Measurements from ENCODE around the gene AAMDC.
"Not testable (repeated sequence)": the region's sequence is repeated elsewhere in the genome, so short reads cannot be mapped to it uniquely, and the experiment has no call there.

The AAMDC gene

DNA sequence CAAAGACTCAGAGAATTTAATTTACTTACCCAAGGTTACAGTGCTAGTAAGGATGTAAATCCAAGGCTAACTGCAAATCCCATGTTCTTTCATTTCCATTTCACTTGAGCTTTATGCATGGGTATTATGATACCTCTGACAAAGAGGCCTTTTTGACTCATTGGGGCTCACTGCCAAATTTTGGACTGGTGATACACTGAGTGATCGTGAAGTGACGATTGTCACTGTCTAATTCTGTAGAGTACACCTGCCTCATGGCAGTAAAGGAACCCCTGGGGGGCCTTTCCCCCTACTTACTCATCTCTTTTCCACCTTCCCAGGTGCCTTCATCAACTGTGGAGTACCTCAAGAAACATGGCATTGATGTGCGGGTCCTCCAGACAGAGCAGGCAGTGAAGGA lies 50.9 kb downstream of the AAMDC start:
- no peak for DNase-seq (ENCODE audit: extremely low spot score)
- POLR2A ChIA-PET: no interaction called here
- no peak for TF ChIP-seq ZNF384 (IDR thresholded peaks at IDR 0.05)
- no peak for TF ChIP-seq L3MBTL2 (conservative IDR thresholded peaks at IDR 0.05)
- no peak for TF ChIP-seq ELF4 (IDR thresholded peaks at IDR 0.05)
- TF ChIP-seq BHLHE40 (IDR thresholded peaks at IDR 0.05; ENCODE audit: borderline replicate concordance): no peak
- no peak for TF ChIP-seq TARDBP (IDR thresholded peaks at IDR 0.05)
- TF ChIP-seq, protein P1, sequence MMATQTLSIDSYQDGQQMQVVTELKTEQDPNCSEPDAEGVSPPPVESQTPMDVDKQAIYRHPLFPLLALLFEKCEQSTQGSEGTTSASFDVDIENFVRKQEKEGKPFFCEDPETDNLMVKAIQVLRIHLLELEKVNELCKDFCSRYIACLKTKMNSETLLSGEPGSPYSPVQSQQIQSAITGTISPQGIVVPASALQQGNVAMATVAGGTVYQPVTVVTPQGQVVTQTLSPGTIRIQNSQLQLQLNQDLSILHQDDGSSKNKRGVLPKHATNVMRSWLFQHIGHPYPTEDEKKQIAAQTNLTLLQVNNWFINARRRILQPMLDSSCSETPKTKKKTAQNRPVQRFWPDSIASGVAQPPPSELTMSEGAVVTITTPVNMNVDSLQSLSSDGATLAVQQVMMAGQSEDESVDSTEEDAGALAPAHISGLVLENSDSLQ (IDR thresholded peaks at IDR 0.05): no peak
- no peak for TF ChIP-seq SUZ12 (IDR thresholded peaks at IDR 0.05)
- TF ChIP-seq FOXK2 (IDR thresholded peaks at IDR 0.05): no peak
- no peak for TF ChIP-seq LEF1 (IDR thresholded peaks at IDR 0.05; ENCODE audit: borderline replicate concordance)
- no peak for TF ChIP-seq NFRKB (IDR thresholded peaks at IDR 0.05)
- CTCF ChIA-PET: no interaction called here

DNA sequence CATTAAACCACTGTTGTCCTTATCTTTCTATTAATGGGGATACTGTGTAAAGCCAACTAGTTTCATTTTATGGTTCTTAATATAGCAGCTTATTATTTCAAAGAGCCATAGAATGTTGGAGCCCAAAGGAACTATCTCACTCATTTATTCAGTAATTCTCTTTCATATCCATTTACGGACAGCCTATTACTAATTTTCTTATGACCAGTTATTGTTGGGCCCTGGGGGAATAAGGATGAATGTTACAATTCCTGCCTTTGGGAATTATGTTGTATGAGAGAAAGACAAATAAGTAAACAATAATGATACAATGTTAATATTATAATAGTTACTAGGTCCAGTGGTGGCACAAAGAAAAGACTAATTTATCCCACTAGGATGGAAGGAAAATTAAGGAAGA lies 52.4 kb downstream of the AAMDC start:
- ChIA-PET CTCF (interaction anchor here (0.5 kb wide), 2 partner anchors 204 to 1501 kb away, joined by 3 to 5 read pairs; no protein-coding TSS in a partner anchor), POLR2A (no interaction called here)
- TF ChIP-seq SUZ12 (IDR thresholded peaks at IDR 0.05): no peak
- no peak for TF ChIP-seq ARNT (IDR thresholded peaks at IDR 0.05)
- TF ChIP-seq NFRKB (IDR thresholded peaks at IDR 0.05): no peak
- no peak for TF ChIP-seq L3MBTL2 (conservative IDR thresholded peaks at IDR 0.05)
- no peak for TF ChIP-seq BHLHE40 (IDR thresholded peaks at IDR 0.05; ENCODE audit: borderline replicate concordance)
- TF ChIP-seq FOXA1 (IDR thresholded peaks at IDR 0.05): no peak
- TF ChIP-seq FOXK2 (IDR thresholded peaks at IDR 0.05): no peak
- no peak for TF ChIP-seq ZNF384 (IDR thresholded peaks at IDR 0.05)
- no peak for TF ChIP-seq HDGF (IDR thresholded peaks at IDR 0.05; ENCODE audit: borderline replicate concordance)
- TF ChIP-seq TARDBP (IDR thresholded peaks at IDR 0.05): no peak
- TF ChIP-seq FOXM1 (IDR thresholded peaks at IDR 0.05; ENCODE audit: borderline replicate concordance): no peak
- no peak for TF ChIP-seq LEF1 (IDR thresholded peaks at IDR 0.05; ENCODE audit: borderline replicate concordance)
- TF ChIP-seq ELF4 (IDR thresholded peaks at IDR 0.05): no peak
- no peak for TF ChIP-seq CTBP1 (IDR thresholded peaks at IDR 0.05; ENCODE audit: borderline replicate concordance)
- no peak for DNase-seq (ENCODE audit: extremely low spot score)

DNA sequence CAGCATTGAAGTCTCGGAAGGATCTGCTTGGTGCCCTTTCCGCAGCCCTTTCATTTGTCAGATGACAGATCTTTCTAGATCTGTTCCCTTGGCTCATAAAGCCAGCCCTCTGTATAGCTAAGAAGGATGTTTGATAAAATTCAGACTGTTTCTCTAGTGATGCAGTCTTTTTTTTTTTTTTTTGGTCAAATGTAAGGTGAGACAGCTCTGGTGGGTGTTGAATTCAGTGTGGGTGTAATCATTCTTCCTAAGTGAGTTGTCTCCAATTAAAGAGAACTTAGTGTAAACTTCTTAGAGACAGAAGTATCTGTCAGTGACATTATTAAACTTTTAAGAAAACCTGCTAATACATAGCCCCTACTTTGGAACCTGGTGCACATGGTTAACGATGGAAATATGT lies 53.3 kb downstream of the AAMDC start:
- POLR2A ChIA-PET: no interaction called here
- no peak for DNase-seq (ENCODE audit: extremely low spot score)
- TF ChIP-seq SP1 (IDR thresholded peaks at IDR 0.05): no peak
- no peak for TF ChIP-seq L3MBTL2 (conservative IDR thresholded peaks at IDR 0.05)
- TF ChIP-seq FOXK2 (IDR thresholded peaks at IDR 0.05): no peak
- no peak for TF ChIP-seq HDGF (IDR thresholded peaks at IDR 0.05; ENCODE audit: borderline replicate concordance)
- no peak for TF ChIP-seq ELF4 (IDR thresholded peaks at IDR 0.05)
- no peak for TF ChIP-seq ARNT (IDR thresholded peaks at IDR 0.05)
- TF ChIP-seq FOXA1 (IDR thresholded peaks at IDR 0.05): no peak
- TF ChIP-seq ZNF384 (IDR thresholded peaks at IDR 0.05): no peak
- TF ChIP-seq NFRKB (IDR thresholded peaks at IDR 0.05): no peak
- CTCF ChIA-PET: no interaction called here

DNA sequence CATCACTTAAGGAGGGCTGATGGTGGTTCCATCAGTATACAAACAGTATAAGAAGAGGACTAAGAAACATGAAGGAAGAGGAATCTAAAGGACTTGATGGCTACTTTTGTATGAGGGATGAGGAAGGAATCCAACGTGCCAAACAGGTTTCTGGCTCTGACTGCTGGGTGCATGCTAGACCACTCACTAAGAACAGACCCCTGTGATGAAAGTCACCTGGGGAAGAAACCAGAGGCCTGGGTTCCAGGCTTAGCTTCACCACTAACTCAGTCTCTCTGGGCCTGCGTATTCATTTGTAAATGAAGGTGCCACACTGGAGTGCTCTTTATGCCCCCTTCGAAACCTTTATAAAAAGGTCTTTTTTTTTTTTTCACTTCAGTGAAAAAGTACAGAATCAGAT lies 55.1 kb downstream of the AAMDC start:
- POLR2A ChIA-PET: no interaction called here
- no peak for TF ChIP-seq FOXM1 (IDR thresholded peaks at IDR 0.05; ENCODE audit: borderline replicate concordance)
- TF ChIP-seq ZNF384 (IDR thresholded peaks at IDR 0.05): no peak
- TF ChIP-seq L3MBTL2 (conservative IDR thresholded peaks at IDR 0.05): no peak
- TF ChIP-seq FOXK2 (IDR thresholded peaks at IDR 0.05): no peak
- TF ChIP-seq, protein P1 (IDR thresholded peaks at IDR 0.05): no peak
- TF ChIP-seq HDGF (IDR thresholded peaks at IDR 0.05; ENCODE audit: borderline replicate concordance): no peak
- no peak for TF ChIP-seq ELF4 (IDR thresholded peaks at IDR 0.05)
- TF ChIP-seq FOXA1 (IDR thresholded peaks at IDR 0.05): no peak
- no peak for TF ChIP-seq NFRKB (IDR thresholded peaks at IDR 0.05)
- no peak for TF ChIP-seq BHLHE40 (IDR thresholded peaks at IDR 0.05; ENCODE audit: borderline replicate concordance)
- TF ChIP-seq ARNT (IDR thresholded peaks at IDR 0.05): no peak
- TF ChIP-seq LEF1 (IDR thresholded peaks at IDR 0.05; ENCODE audit: borderline replicate concordance): no peak
- TF ChIP-seq SUZ12 (IDR thresholded peaks at IDR 0.05): no peak
- no peak for TF ChIP-seq TARDBP (IDR thresholded peaks at IDR 0.05)
- no peak for TF ChIP-seq SP1 (IDR thresholded peaks at IDR 0.05)
- TF ChIP-seq CTBP1 (IDR thresholded peaks at IDR 0.05; ENCODE audit: borderline replicate concordance): no peak
- DNase-seq (ENCODE audit: extremely low spot score): no peak
- CTCF ChIA-PET: no interaction called here

DNA sequence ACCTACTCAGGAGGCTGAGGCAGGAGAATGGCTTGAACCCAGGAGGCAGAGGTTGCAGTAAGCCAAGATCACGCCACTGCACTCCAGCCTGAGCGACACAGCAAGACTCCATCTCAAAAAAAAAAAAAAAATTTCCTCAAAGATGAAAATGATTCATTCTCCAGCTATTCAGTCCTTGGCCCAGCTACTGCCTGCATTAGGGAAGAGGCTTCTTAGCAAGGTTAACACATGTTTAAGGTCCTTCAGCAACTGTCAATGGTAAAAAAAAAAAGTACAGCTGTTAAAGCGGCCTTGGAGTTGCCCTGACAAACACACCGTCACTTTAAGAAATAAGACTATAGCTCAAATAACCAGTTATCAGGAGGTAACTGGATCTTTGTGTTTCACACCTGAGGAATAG lies 57.3 kb downstream of the AAMDC start:
- CTCF ChIA-PET; POLR2A ChIA-PET; DNase-seq (ENCODE audit: extremely low spot score): not testable (repeated sequence)

DNA sequence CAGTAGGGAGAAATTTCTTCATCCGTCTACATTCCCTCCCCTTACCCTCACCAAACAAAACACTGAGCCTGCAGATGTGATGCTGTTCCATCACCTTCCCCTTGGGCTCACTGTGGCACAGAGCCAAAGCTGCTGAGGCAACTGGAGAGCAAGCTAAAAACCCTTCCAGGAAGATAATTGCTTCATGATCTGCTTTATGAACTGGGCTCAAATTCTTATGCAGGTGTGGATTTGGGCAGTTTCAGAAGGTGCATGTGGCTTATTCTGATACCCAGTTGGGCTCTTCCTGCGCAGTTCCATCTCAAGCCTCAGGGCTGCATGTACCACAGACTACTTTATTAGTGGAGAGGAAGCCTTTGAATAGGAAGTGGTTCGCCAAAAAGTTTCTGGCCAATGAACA lies 58.3 kb downstream of the AAMDC start:
- ChIA-PET CTCF (no interaction called here), POLR2A (no interaction called here)
- no peak for DNase-seq (ENCODE audit: extremely low spot score)
- TF ChIP-seq NFRKB (IDR thresholded peaks at IDR 0.05) (no peak), ELF4 (IDR thresholded peaks at IDR 0.05) (no peak), SP1 (IDR thresholded peaks at IDR 0.05) (no peak)

DNA sequence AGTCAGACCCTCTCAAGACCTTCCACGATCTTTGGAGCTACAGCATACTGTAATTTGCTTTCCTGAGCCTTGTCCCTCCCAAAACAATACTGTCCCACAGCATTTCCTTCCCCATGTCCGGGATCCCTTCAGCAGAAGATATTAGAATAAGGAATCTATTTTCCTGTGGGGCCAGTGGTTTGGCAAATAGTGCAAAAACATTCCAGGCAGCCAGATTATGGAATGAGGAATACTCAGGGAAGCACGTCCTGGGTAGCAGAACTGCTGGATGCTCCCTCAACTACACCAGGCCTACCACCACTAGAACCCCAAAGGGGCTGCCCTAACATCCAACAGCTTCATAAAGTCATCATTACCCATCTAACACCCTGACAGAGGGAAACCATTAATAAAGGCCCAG lies 61.5 kb downstream of the AAMDC start:
- POLR2A ChIA-PET: no interaction called here
- CTCF ChIA-PET: interaction anchor here (0.8 kb wide), 1 partner anchor 92 kb away, joined by 3 read pairs; no protein-coding TSS in a partner anchor
- no peak for DNase-seq (ENCODE audit: extremely low spot score)
- no peak for TF ChIP-seq L3MBTL2 (conservative IDR thresholded peaks at IDR 0.05)
- no peak for TF ChIP-seq HDGF (IDR thresholded peaks at IDR 0.05; ENCODE audit: borderline replicate concordance)
- TF ChIP-seq ZNF384 (IDR thresholded peaks at IDR 0.05): no peak
- TF ChIP-seq FOXM1 (IDR thresholded peaks at IDR 0.05; ENCODE audit: borderline replicate concordance): no peak
- TF ChIP-seq FOXA1 (IDR thresholded peaks at IDR 0.05): no peak
- TF ChIP-seq TARDBP (IDR thresholded peaks at IDR 0.05): no peak
- no peak for TF ChIP-seq NFRKB (IDR thresholded peaks at IDR 0.05)
- TF ChIP-seq ELF4 (IDR thresholded peaks at IDR 0.05): no peak
- no peak for TF ChIP-seq SUZ12 (IDR thresholded peaks at IDR 0.05)
- TF ChIP-seq SP1 (IDR thresholded peaks at IDR 0.05): no peak
- no peak for TF ChIP-seq ARNT (IDR thresholded peaks at IDR 0.05)
- no peak for TF ChIP-seq BHLHE40 (IDR thresholded peaks at IDR 0.05; ENCODE audit: borderline replicate concordance)
- TF ChIP-seq, protein P1 (IDR thresholded peaks at IDR 0.05): no peak
- no peak for TF ChIP-seq LEF1 (IDR thresholded peaks at IDR 0.05; ENCODE audit: borderline replicate concordance)

All from HEK293T (cell line).